Stimulated activated CD4-positive, alpha-beta T cell treated with anti-CD3 and anti-CD28 coated beads, TNF-alpha, amount 100 ng/mL, for 24 hours (primary cell): Measurements from ENCODE around the gene HSPB6.
"Not testable (repeated sequence)": the region's sequence is repeated elsewhere in the genome, so short reads cannot be mapped to it uniquely, and the experiment has no call there.

ENCODE experiments used
- DNase-seq, 3 experiments: peaks; one replicate each; pipeline ENCODE4 v3.0.0-alpha.2; 2020; ENCODE audit warnings: low read depth in 3 of 3

HSPB6 gene

DNA sequence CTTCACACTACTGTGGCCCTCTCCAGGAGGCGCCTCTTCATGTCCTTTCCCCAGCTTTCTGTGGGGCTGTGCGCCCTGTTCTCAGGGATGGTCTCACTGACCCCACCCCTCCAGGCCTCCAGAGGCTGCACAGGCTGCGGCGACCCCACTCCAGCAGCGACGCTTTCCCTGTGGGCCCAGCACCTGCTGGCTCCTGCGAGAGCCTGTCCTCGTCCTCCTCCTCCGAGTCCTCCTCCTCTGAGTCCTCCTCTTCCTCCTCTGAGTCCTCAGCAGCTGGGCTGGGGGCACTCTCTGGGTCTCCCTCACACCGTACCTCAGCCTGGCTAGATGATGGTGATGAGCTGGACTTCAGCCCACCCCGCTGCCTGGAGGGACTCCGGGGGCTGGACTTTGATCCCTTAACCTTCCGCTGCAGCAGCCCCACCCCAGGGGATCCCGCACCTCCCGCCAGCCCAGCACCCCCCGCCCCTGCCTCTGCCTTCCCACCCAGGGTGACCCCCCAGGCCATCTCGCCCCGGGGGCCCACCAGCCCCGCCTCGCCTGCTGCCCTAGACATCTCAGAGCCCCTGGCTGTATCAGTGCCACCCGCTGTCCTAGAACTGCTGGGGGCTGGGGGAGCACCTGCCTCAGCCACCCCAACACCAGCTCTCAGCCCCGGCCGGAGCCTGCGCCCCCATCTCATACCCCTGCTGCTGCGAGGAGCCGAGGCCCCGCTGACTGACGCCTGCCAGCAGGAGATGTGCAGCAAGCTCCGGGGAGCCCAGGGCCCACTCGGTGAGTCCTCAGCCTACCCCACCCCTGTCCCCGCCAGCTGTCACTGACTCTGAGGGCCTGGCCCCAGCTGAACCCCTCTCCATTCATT is 29.7 kb upstream of the HSPB6 start:
- DNase-seq, result no peak

DNA sequence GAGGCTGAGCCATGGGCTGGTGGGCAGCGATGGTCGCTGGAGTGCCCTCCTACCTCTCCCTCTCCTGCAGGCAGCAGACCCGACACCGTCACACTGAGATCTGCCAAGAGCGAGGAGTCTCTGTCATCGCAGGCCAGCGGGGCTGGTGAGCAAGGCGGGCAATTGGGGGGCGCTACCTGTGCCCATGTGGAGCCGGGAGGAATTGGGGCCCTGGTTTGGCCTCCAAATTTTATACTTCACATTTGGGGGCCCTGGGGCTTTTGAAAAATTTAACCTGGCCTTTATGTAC is 28.5 kb upstream of the HSPB6 start:
- no peak for DNase-seq

DNA sequence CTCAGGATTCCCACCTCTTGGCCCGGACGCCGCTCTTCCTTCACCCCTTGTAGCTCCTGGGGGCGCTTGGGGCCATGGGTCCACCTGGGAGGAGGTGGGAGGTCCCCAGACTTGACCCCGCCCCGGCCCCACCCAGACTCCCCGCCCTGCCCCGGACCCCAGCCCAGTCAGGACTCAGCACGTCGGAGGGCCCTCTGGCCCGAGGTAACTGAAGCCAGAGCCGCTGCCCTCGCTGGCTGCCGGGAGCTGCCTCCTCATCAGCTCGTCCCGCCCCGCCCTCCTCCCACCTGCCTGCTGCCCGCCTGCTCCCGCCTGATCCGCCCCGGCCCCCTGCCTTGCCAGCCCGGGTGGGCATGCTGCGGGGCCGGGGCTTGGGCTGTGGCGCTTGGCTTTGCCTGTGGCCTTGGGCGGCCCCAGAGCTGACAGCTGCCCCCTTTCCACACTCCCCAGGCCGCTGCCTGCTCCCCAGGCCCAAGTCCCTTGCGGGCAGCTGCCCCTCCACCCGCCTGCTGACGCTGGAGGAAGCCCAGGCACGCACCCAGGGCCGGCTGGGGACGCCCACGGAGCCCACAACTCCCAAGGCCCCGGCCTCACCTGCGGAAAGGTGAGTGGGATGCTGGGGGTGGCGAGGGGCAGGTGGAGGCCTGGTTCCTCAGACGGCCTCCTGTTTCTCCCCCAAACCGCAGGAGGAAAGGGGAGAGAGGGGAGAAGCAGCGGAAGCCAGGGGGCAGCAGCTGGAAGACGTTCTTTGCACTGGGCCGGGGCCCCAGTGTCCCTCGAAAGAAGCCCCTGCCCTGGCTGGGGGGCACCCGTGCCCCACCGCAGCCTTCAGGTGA is 27.9 kb upstream of the HSPB6 start:
- no peak for DNase-seq

DNA sequence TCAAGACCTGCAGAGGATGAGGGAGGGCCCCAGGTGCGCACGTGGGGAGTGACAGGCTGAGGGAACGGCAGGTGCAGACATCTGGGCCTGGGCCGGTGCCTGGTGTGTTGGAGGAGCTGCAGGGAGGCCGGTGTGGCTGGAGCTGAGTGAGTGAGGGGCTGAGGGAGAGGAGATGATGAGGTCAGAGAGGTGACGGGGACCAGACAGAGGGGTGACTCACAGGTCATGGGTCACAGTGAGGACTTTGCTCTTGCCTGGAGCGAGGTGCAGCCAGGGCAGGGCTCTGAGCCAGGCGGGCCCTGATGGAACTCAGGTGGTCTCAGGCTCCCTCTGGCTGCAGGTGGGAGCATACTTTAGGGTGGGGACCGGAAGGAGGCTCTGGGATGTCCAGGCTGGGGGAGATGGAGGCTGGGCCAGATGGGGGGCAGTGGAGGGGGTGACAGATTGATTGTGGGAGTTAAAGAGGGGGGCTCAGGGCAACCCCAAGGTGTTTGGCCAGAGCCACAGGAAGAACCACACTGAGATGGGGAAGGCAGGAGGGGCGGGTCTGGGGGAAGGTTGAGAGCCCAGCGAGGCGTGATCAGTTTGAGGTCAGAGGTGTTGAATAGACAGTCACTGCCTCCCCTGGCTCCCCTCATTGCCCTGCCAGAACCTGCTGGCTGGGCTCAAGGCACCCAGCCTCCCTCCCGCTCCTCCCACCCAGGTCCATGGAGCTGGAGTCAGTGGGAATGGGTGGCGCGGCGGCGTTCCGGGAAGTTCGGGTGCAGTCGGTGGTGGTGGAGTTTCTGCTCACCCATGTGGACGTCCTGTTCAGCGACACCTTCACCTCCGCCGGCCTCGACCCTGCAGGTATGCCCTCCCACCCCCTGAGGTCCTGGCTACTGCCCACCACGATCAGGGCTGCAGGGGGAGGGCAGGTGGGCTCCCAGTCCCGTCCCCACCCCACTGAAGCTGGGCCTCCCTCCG is 26.9 kb upstream of the HSPB6 start:
- no peak for DNase-seq

DNA sequence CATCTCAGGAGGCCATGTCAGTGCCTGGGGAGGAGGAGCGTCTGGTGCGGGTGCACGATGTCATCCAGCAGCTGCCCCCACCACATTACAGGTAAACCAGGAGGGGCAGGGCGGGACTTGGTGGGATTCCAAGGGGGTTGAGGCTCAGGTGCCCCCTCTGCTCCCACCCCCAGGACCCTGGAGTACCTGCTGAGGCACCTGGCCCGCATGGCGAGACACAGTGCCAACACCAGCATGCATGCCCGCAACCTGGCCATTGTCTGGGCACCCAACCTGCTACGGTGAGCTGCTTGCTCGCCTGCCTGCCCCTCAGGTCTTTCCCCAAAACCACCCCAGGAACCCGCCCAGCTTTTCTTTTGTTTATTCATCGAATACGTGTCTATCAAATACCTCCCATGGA is 25.8 kb upstream of the HSPB6 start:
- no peak for DNase-seq

DNA sequence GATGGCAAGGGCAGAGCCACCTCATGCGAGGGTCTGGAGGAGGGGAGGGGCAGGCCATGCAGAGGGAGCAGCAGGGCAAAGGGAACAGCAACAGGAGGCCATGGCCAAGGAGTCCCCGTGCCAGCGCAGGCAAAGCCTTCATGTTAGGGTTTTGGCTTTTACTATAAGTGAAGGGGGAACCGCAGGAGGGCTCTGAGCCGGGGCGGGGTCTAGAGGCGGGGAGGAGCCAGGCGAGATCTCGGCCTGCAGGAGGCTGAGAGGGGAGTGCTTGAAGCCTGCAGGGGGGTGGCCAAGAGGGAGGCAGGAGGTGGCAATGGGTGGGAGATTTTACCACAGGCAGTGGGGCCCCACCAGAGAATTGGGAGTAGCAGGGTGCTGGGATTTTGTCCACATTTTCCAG is 24.8 kb upstream of the HSPB6 start:
- DNase-seq, result no peak

DNA sequence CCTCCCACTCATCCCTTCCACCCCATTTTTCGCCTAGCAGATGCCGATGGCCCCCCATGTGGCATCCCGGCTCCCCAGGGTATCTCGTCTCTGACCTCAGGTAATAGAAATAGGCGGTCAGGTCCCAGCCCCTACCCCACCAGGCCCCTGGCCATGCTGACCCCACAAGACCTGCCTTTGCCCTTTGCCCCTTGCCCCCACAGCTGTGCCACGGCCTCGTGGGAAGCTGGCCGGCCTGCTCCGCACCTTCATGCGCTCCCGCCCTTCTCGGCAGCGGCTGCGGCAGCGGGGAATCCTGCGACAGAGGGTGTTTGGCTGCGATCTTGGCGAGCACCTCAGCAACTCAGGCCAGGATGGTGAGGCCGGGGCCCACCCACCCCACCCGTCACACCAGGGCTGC is 23.9 kb upstream of the HSPB6 start:
- DNase-seq, result no peak

DNA sequence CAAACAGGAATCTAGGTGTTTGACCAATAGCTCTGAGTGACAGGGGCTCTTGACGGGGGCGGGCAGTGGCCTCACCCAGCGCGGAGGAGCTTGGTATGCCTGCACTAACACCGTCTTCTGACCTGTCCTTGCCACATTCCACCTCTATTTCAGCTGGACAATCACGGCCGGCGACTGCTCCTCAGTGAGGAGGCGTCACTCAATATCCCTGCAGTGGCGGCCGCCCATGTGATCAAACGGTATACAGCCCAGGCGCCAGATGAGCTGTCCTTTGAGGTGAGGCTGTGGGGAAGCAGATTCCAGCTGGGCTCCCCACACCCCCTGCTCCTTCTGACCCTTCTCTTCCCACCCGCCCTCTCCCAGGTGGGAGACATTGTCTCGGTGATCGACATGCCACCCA is 23.2 kb upstream of the HSPB6 start:
- DNase-seq, result no peak

DNA sequence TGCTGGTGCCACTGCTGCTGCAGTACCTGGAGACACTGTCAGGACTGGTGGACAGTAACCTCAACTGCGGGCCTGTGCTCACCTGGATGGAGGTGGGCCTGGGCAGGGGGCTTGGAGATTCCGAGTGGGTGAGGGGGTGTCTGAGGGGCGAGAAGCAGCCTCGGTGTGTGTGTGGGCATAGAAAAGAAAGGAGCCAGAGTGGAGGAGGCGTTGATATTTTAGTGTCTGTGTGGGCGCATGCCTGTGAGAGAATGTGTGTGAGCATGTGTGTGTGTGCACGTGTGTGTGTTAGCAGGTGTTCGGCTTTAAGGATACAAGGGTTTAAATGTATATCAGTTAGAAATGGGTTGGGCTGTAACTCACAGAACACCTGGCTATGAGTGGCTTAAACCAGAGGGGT is 22.2 kb upstream of the HSPB6 start:
- no peak for DNase-seq

DNA sequence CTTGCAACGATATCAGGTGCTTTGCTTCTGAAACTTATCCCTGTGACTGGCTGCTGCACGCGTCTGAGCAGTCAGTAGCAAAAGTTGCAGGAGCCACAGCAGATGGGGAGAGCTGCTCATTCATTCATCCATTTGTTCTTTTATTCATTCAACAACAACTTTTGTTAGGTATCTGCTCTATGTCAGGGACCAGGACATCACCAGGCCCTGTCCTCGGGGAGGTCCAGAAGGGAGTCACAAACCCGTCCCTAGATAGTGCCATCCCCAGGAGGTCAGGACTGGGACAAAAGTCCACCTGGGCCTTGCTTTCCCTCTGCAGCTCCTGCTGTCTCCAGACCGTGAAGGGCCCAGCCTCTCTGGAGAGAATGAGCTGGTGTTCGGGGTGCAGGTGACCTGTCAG is 21.1 kb upstream of the HSPB6 start:
- no peak for DNase-seq

DNA sequence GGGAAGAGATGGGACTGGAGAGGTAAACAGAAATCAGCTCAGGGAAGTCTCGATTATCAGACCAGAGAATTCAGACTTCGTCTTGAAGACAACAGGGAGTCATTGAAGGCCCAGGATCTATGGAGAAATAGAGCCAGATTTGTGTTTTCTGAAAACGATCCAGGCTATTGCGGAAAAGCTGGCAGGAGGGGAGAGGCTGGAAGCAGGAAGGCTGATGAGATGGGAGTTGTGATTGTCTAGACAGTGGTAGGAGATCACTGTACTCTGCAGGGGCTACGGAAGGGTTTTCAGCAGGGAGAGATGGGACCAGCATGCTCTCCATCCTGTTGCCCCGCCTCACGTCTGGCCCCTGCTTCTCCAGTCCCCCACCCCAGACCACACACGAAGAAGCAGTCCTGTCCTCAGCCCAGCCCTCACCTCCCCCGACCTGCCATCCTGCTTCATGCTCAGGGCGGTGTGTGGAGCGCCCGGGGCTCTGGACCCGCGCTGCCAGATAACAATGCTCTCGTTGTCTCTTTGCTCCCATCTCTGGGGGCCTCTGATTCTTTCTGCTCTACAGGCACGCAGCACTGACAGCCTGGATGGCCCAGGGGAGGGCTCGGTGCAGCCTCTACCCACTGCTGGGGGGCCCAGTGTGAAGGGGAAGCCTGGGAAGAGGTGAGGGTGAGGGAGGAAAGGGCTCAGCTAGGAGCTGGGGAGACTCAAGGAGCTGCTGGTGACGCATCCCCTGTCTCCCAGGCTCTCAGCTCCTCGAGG is 20.4 kb upstream of the HSPB6 start:
- no peak for DNase-seq

DNA sequence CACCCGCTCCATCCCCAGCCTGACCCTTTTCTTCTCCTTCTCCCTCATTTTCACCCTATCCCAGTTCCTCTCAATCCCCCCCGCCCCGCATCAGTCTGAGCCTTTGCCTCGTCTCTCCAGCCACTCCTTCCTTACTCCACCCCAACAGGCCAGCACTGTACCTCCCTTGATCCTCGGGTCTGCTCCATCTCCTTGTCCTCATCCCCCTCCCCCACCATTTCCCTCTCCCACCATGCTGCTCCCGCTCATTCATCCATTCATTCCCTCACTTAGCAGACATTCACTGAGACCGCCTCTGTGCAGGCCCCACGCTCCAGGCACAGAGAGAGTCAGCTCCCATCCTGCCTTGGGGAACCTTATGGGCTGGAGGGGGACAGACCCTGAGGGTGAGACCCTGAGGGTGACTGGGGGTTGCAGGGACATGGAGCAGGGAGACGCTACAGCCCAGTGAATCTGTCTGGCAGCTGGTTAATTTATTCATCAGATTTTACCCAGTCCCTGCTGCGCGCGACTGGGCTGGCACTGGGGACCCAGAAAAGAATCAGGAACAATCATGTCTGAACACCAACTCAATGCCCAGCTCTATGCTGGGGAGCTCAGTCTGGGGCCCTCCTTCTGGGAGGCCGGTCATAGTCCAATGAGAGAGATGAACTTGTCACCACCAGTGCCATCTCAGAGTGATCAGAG is 19.4 kb upstream of the HSPB6 start:
- DNase-seq, result no peak

DNA sequence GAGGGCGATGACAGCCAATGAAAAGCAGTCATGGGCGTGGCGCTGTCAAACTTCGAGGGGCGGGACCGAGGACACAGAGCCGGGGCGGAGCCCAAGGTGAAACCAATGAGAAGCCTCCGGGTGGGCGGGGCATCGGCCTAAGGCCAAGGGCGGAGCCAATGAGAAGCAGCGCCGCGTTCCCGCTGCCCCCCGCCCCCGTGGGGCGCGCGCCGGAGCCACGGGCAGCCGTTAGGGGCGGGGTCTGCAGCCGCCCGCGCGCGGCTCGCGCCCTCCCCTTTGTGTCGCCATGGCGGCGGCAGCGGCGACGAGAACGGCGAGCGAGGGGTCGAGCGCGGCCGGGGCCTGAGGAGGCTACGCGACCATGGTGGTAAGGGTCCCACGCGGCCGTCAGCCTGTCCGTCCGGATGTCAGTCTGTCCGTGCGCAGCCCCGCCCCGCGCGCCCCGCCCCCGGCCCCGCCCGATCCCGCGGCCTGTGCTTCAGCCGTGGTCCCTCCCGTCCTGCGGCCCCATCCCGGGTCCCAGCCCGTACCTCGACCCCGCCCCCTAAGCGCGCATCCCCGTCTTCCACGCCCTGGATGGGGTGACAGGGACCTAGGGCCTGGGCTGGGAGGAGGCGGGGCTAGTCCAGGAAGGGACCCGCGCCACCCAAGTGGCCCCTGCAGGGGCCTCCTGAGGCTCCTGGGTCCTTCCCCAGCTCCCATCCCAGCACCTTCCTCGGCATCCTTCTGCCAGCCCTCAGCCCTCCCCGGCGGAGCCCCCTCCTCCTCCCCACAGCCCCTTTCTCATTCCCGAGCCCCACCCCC is 18.7 kb upstream of the HSPB6 start, which contains the start of gene ARHGAP33:
Gene ARHGAP33 (plus strand): TSS at position 267 of the 804 bp plus-strand sequence. CDS start 95 bp downstream, at position 362.
- DNase-seq, result peak; percentile 97 to 100 (median 98)

DNA sequence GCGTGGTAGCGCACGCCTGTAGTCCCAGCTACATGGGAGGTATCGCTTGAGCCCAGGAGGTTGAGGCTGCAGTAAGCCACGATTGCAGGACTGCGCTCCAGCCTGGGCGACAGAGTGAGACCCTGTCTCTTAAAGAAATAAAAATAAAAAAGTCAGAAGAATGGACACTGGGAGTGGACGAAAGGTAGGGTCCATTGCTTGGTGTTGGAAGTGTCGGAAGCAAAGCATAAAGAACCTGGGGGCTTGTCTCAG is 18.1 kb upstream of the HSPB6 start:
- DNase-seq, result no peak

DNA sequence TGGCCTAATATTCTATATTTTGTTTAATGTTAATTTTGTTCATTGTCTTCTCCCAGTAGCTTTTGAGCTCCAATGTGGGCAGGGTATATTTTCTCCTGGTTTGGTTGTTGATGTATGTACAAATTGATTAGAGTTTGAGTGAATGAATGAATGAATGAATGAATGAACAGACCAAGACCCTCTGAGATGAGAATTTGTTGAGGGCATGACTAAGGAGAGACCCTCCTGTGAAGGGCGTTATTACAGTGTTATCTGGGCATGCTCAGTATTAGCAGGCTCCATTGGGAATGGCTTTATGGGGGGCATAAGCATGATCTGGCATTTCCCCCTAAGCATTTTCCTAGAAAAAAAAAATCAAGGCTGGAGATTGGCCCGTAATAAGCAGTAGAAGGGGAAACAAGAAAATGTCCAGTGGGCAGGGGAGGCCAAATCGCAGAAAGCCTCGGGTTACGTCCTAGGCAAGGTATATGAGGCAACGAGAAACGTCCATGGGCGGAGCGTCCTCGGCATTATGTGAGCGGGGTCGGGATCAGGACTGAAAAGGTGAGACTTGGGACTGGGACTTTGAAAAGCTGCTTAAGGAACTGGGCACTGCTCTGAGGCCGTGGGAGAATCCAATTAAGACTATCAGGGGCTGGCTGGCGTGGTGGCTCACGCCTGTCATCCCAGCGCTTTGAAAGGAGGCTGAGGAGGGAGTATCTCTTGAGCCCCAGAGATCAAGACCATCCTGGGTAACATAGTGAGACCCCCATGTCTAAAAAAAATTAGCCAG is 17.6 kb upstream of the HSPB6 start:
- no peak for DNase-seq

DNA sequence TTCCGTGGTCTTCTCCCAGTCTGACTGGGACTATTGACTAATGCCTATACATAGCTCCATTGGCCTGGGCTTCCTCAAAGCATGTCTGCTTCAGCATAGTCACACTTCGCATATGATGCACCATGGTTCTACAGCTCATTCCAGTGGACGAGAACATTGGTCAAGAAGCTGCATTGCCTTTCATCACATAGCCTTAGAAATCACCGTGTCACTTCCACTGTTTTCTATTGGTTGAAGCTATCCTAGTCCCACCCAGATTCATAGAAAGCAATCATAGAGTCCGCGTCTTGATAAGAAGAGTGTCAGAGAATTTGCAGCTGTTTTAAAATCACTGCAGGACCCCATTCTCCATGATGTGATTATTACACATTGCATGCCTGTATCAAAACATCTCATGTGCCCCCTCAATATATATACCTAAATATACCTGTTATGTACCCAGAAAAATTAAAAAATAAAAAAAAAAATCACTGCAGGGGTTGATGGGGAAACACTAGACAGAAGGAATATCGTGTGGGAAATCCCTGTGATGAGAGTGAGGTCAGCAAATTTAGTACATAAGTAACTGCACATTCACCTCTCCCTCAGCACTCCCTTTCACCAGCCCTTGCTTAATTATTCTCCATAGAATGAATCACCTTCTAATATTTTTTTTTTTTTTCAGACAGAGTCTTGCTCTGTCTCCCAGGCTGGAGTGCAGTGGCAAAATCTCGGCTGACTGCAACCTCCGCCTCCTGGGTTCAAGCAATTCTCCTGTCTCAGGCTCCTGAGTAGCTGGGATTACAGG is 16.4 kb upstream of the HSPB6 start:
- no peak for DNase-seq

DNA sequence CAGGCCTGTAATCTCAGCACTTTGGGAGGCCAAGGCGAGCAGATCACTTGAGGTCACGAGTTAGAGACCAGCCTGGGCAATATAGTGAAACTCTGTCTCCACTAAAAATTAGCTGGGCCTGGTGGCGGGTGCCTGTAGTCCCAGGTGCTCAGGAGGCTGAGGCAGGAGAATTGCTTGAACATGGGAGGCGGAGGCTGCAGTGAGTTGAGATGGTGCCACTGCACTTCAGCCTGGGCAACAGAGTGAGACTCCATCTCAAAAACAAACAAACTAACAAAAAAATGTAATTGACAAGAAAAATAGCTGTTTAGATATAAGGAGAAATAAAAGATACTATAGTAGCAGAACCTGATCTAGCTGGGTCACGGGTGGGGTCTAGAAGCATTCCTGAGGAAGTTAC is 15.5 kb upstream of the HSPB6 start:
- DNase-seq, result not testable (repeated sequence)

DNA sequence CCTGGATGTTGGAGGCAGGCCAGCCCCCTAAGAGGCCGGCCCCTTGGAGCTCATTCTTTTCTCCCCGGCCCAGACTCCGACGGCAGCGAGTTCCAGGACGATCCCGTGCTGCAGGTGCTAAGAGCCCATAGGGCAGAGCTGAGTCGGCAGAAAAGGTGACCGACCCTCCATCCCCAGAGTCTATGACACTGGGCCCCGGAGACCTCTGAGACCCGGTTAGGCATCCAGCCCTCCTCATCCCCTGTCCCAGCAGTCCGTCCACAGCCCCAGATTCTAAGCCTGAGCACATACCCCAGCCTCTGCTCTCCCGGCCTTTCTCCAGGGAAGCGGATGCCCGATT is 11.2 kb upstream of the HSPB6 start:
- no peak for DNase-seq
